ENCODE measurements around the gene PAK1.
"Not testable (repeated sequence)": the region's sequence is repeated elsewhere in the genome, so short reads cannot be mapped to it uniquely, and the experiment has no call there.

The PAK1 gene

DNA sequence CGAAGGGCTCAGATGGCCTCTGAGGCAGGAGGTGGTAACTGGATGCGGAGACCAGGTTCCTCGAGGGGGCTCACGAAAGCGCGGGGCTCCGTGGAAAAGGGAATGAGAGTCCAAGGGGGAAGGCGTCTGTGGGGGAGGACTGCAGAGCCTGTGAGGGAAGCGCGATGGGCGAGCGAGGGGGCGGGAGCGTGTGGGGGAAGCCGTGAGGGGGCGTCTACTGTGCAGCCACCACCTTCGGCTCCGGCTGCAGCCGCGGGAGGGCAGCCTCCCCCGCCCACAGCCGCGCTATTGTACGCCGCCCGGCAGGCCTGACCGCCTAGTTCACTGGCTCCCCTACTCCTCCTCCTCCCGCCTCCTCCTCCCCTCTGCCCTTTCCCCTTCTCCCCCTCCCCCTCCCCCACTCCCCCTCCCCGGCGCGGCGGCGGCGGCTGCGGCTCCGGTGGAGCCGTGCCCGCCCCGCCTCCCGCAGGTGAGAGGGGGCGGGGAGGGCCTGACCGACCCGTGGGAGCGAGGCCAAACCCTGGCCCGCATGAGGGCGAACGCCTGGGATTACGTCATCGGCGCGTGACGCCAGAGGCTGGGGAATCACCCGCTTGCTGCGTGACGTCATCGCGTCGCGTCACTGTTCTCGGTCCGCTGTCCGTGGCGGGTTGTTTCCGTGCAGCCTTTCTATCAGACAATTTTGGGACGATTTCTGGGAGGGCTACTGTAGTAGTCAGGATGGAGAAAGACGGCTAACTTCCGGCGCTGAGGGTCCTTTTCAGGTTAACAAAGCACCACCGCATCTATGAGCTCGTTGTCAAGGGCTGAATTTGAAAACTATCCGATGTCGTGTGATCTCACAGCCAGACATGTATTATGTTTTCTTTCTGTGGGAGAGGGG, at the start of gene PAK1:
PAK1 (minus strand) TSS at position 294 of the 883 bp plus-strand sequence. CDS start 81,574 bp downstream, outside the sequence.
- DNase-seq, result peak; percentile 92

DNA sequence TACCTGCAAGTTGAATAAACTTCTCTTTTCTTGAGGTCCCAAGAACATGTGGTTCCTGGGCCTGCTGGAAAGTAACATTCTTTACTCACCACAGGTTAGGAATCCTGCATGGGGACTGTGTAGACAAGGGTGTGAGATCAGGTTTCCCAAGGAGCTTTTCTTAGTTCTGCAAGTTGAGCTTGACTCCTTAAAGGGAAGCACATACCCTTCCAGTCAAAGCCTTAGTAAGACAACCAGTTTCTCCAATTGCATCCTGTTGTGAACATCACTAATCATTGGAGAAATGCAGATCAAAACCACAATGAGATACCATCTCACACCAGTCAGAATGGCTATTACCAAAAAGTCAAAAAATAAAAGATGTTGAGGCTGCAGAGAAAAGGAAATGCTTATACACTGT, 48.3 kb upstream of the PAK1 start:
- no peak for DNase-seq

DNA sequence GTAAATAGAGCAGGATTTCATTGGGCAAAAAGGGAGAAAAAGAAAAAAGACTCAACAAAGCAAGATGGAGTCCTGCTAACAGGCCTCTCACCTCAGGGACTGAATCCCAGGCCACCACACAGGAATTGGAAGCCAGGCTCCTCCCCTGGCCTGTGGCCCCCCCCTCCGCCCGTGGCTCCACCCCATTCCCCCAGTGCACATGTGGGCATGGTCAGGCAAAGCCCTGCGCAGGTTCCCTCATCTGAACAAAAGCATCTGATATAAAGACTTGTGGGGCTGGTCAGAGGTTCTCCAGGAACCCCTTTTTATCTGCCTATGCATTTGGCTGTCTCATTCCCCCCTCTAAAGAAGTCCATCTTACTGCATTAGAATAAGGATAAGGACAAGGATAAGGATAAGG, 46.0 kb upstream of the PAK1 start:
- DNase-seq, result no peak

DNA sequence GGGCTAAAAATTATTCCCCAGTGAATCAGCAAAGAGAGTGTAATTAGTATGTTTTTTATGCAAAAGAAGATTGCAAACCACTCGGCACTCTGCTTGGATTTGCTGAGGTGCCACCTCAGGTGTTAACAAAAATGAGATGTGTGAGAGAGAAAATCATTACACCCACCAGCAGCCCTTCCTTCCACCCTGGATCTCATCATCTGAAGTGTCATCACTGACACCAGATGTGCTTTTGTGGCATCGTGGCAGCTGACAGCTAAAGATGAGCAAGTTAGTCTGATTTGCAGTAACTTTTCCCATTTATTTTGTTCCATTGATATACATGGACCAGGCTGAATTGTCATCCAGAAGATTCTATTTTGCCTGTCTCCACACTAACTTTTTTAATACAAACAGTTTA, 44.6 kb upstream of the PAK1 start:
- no peak for DNase-seq

DNA sequence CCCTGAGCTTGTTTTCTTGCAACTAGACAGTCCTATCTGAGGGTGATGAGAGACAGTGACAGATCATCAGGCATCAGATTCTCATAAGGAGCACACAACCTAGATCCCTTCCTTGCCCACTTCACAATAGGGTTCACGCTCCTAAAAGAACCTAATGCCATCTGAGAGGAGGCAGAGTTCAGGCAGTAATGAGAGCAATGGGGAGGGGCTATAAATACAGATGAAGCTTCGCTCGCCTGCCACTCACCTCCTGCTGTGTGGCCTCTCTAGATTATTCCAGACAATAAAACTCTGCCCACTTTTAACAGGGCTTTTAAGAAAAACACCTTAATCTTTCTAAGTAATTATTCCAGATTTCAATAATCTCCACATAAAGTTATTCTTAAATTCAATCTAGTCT, 43.9 kb upstream of the PAK1 start:
- no peak for DNase-seq

DNA sequence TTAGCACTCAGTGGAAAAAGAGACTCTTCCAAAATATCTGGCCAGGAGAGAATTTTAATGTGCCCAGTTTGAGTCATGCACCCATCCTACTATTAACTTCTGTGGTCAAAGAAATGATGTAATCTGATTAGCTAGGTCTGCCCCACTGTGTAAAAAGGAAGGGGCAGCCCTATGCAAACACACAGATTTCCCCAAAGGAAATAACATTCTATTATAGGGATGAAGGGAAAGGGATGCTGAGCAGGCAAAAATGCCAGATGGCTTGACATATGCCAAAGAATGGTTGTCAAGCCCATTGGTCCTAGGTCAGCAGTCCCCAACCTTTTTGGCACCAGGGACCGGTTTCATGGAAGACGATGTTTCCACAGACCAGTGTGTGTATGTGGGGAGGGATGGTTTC, 43.3 kb upstream of the PAK1 start:
- no peak for DNase-seq

DNA sequence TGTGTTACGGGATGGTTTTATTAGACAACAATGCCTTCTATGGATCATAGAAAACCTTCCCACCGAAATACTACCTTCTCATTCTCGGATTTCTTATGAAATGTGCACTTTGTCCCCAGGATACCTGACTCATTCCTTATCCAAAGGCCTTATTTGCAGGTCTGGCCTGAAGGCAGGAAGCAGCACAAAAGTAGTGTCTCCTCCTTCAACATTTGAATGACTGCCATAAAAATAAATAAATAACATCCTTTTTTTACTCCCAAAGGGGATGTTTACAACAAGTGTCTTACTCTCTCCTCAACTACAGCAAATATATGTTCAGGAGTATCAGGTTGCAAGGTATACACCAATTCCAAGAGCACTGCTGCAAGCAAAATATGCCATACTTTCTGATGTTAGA, 41.6 kb upstream of the PAK1 start:
- DNase-seq, result no peak

DNA sequence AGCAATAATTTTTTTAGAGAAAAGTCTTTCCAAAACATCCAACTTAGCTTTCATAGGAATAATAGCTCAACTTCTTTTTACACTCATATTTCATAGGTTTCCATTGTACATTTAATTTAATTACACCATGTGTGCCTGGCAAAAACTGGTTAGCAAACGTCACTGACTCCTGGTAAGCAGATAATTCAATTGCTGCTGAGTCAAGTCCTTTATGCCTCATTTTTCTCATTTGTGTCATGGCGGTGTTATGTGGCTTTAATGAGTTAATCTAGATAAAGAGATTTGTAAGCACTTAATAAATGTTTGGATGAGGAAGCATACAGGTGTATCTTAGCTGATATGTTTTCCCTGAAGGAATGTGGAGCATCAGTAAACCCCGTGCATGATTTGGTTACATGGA, 41.2 kb upstream of the PAK1 start:
- no peak for DNase-seq

DNA sequence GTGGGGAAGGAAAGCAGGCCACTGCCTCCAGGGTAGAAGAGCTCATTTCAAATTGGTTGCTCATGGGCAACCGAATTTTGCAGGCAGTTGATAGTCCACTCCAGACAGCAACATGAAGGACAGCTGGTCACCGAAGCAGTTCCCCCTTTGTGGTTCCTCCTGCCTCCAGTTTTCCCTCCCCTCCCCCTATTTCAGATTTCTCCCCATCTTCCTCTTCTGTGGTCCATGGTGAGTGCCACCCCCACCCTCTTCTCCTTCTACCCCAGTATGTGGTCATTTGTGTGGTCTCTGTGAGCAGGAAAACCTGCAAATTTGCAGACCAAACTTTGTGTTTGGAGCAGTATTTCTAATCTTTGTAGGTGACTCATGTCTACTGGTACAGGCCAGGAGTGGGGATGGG, 38.2 kb upstream of the PAK1 start:
- peak; percentile 47 for DNase-seq

DNA sequence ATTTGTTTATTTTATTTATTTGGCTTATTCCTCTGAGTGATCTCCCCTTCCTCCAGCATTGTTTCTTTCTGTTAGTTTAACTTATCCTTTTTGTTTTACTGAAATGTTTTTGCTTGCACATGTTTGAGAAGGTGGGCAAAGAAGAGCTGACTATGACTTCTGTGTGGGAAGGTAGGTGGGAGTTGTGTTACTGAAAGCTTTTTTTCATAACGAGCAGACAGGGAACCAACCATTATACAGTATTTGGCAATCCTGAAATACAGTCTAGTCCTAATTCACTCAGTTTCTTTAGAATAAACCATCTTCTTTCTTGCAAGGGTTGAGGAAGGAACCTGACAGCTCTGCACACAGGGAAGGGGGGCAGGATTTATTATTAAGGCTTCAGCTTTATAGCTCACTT, 37.0 kb upstream of the PAK1 start:
- DNase-seq, result peak; percentile 19

DNA sequence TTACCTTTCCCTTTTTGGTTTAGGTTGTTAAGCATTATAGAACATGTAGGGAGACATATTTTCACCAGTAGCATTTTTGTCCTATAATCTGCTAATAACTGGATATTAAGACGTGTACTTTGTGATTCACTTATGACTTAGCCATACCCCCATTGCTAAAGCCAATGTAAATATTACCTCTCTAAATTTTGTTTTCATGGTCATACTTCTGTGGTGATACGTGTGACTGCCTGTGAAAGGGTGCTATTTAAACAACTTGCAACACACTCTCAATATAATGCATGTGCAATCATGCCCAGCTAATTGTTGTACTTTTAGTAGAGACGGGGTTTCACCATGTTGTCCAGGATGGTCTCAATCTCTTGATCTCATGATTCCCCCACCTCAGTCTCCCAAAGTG, 36.2 kb upstream of the PAK1 start:
- no peak for DNase-seq

DNA sequence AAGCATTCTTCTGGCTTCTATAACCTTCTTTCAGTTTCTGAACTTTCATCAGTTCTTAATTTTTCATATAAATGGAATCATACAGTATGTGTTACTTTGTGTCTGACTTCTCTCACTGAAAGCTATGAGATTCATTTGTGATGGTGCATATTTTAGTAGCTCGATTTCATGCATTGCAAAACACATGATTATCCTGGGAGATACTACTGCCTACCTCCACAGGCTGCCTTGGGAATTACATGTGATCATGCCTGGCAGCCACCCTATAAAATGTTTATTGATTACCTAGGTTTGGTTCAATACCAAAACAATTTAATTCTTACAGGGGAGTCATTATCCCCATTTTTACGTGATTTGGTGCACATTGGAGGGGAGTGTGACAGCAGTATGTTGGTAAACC, 34.1 kb upstream of the PAK1 start:
- DNase-seq, result no peak

DNA sequence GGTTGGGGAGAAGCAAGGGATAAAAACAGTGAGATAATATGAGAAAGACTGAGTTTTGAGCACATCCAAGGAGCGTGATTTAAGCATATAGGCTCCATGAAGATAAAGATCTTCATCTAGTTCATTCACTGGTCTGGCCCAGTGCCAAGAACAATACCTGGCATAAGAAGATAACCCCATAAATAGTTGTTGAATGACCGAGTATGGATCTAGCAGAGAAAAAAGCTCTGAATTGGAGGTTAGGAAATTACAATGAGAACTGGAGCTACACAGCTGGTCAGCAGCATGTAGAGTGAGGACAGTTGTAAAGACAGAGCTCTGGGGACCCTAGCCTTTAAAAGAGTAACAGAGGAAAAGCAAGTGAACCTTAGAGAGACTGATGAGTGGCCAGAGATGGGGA, 33.0 kb upstream of the PAK1 start:
- DNase-seq, result no peak

DNA sequence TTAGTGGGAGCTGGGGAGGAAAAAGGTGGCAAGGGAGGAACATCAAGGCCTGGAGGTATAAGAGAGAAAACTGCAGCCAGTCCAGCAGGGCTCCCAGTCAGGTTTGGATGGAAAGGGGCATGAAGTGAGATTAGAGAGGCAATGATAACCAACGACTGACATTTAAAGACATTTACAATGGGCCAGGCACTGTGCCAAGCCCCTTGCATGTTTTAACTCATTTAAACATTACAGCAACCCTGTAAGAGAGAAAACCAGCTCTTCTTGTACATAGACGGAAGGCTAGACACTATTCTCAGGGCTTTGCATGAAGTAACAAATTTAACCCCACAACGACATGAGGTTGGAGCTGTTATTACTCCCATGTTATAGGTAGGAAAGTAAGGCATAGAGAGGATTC, 32.1 kb upstream of the PAK1 start:
- no peak for DNase-seq

DNA sequence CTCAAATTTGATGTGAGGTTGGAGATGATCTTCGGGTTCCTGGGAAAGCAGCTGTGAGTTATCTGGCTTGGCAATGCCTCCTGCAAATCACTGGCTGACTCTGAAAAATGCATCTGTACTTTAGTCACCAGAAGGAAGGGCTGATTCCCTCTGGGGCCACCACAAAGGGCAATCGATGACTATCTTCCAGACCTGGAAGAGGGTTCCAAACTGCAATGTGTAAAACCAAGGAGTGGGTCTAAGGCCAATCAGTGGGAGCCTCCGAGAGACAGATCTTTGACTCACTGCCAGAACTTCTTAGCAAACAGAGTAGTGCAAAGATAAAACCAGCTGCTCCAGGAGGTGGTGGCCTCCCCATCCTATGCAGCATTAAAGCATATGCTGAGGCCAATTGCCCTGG, 29.1 kb upstream of the PAK1 start:
- DNase-seq, result no peak

DNA sequence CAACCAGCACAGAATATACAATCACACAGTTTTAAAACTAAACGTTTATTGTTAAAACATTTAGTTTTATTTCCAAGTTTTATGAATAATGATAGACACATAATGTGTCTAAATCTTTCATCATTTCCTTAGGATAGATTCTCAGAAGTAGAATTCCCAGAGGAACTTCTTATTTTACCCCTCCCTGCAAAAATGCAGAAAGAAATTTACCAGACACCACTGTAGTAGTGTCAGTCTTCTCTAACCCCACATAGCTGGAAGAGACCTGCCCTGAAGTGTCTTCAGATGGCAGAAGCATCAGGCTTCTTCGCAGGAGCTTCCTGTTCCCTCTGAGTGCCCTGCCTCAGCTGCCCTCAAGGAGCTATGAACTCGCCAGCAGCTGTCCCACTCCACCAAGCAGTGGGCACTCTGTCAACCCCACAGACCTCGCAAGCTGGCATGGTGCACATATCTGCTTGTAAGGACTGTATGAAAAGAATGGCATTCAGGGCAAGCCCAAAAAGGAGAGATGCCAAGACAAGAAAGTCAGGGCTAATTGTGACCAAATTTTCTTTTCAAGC, 28.5 kb upstream of the PAK1 start:
- DNase-seq, result peak; percentile 8

DNA sequence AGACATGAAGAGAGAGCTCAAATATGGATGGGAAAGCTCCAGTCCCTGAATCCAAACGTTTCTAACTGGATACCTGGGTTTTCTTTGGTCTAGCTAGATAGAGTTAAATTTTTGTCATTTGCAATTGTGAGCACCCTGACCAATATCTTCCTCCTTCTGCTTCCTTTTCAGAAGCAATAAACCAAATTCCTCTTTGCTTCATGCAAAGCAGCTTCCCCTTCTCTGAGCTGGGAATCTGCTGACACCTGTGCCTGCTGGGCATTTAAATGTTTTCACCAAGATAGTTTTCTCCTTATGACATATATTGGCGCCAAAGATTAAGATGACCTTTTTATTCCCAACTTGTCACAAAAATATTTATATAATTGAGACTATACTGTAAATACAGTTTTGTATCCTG, 27.9 kb upstream of the PAK1 start:
- DNase-seq, result peak; percentile 54

DNA sequence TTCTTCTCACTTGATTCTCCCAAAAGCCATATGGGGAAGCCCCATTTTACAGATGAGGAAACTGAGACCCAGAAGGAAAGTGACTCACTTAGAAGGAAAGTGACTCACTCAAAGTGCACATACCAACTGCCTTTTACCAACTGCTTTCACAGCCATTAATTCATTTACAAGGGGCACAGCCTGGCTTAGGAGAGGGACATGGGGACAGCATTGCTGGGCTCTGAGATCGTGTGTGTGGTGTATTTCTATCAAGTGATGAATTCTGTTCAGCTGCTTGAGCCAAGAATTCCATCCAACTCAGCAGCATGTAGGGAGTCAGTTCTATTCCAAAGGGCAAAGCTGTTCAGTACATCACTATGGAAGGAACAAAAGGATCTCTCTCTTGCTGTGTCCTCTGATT, 23.5 kb upstream of the PAK1 start:
- DNase-seq, result no peak

DNA sequence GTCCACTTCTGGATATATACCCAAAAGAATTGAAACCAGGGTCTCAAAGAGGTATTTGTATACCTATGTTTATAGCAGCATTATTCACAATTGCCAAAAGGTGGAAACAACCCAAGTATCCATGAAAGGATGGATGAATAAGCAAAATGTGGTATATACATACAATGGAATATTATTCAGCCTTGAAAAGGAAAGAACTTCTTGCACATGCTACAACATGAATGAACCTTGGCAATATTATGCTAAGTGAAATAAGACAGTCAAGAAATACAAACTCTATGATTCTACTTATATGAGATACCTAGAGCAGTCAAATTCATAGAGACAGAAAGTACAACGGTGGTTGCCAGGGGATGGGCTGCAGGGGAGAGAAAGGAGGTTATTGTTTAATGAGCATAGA, 21.6 kb upstream of the PAK1 start:
- DNase-seq, result no peak

DNA sequence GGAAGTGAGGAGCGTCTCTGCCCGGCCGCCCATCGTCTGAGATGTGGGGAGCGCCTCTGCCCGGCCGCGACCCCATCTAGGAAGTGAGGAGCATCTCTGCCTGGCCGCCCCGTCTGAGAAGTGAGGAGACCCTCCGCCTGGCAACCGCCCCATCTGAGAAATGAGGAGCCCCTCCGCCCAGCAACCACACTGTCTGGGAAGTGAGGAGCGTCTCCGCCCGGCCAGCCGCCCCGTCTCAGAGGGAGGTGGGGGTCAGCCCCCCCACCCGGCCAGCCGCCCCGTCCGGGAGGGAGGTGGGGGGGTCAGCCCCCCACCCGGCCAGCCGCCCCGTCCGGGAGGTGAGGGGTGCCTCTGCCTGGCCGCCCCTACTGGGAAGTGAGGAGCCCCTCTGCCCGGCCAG, 16.1 kb upstream of the PAK1 start:
- not testable (repeated sequence) for DNase-seq

DNA sequence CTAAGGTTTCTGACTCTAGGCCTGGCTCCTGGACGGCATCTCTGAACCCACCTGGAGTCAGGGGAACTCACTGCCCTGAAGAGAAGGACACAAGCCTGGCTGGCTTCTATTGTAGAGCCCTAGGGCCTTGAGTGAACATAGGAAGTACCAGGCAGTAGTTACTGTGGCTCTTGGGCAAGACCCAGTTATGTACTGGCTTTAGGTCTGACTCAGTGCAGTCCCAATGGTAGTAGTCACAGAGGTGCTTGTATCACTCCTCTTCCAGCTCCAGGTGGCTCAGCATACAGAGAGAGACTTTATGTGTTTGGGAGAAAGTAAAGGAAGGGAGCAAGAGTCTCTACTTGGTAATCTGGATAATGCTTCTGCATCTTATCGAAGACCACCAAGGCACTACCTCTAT, 13.9 kb upstream of the PAK1 start:
- DNase-seq, result no peak

DNA sequence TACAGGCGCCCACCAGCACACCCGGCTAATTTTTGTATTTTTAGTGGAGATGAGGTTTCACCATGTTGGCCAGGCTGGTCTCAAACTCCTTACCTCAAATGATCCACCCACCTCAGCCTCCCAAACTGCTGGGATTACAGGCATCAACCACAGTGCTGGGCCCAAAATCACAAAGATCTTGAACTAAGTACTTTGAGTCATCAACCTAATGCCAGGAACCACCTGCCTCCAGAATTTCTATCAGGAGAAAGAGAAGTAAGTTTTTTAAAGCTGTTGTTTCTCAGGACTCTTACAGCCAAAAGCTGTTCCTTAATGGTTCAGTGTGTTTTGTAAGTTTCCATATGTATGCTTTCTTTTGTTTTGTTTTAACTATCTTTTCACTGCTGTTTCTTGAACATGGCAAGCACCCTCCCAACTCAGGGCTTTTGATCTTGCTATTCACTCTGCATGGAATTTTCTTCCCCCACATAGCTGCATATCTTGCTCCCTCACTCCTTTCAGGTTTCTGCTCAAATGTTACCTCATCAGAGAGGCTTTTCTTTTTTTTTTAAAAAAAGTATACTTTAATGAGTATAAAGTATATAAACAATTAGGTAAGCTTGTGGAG, 6.0 kb upstream of the PAK1 start:
- no peak for DNase-seq

DNA sequence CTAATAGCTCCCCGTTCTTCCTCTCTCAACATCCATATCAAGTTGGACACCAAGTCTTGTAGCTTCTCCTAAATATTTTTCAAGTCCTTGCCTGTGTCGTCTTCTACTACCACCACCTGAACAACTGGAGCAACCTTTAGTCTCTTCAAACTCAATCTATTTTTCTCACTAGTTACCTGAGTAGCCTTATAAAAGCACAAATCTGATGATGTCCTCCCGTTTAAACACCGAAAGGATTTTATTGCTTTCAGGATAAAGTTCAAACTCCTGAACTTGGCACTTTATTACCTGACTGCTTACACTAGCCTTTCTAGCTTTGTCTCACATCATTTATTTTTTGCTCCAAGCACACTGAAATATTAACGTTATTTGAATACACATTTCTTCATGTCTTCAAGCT, 1.3 kb upstream of the PAK1 start:
- no peak for DNase-seq

DNA sequence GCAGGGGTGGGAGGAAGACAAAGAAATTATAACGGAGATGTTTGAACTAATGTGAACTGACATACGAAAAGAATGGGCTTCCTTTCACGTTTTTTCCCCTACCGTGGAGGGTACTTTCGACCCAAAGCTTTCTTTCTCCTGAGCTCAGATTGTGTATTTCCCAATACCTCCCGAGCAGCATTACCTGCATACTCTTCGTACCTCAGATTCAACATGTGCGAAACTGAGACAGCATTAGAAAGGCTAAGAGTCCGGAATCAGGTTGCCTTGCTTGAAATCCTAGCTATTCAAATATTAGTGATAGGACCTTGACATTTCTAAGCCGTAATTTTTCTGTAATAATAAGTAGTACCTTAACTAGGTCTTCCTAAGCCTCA, 778 bp upstream of the PAK1 start:
- no peak for DNase-seq
